Measurements from ENCODE around the gene NKAIN2.

DNA sequence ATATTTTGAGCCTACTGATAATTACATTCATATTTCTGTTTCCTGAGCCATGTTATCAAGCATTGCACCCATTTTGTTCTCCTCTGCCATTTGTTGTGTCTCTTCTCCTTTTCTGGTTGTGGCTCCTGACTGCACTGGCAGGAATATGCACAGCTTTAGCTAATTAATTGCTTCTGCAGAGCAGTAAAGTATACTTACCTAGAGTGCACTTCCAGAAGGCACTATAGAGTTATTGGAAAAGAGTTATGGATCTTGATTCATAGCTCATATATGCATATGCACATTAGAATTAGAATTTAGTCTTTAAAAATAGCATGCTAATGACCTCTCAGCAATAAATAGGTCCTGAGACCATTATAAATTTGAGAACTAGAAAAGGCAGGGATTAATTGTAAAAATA is 262.6 kb downstream of the NKAIN2 start:
- TF ChIP-seq, protein P1, sequence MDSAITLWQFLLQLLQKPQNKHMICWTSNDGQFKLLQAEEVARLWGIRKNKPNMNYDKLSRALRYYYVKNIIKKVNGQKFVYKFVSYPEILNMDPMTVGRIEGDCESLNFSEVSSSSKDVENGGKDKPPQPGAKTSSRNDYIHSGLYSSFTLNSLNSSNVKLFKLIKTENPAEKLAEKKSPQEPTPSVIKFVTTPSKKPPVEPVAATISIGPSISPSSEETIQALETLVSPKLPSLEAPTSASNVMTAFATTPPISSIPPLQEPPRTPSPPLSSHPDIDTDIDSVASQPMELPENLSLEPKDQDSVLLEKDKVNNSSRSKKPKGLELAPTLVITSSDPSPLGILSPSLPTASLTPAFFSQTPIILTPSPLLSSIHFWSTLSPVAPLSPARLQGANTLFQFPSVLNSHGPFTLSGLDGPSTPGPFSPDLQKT (IDR thresholded peaks at IDR 0.05; ENCODE audit: borderline replicate concordance, low read depth, low read length) = no peak
- TF ChIP-seq, protein P2, sequence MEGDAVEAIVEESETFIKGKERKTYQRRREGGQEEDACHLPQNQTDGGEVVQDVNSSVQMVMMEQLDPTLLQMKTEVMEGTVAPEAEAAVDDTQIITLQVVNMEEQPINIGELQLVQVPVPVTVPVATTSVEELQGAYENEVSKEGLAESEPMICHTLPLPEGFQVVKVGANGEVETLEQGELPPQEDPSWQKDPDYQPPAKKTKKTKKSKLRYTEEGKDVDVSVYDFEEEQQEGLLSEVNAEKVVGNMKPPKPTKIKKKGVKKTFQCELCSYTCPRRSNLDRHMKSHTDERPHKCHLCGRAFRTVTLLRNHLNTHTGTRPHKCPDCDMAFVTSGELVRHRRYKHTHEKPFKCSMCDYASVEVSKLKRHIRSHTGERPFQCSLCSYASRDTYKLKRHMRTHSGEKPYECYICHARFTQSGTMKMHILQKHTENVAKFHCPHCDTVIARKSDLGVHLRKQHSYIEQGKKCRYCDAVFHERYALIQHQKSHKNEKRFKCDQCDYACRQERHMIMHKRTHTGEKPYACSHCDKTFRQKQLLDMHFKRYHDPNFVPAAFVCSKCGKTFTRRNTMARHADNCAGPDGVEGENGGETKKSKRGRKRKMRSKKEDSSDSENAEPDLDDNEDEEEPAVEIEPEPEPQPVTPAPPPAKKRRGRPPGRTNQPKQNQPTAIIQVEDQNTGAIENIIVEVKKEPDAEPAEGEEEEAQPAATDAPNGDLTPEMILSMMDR (tag by site-specific recombination; IDR thresholded peaks at IDR 0.05) = no peak
- TF ChIP-seq ZNF37A (tag by site-specific recombination; IDR thresholded peaks at IDR 0.05) = no peak
- TF ChIP-seq, protein P3, sequence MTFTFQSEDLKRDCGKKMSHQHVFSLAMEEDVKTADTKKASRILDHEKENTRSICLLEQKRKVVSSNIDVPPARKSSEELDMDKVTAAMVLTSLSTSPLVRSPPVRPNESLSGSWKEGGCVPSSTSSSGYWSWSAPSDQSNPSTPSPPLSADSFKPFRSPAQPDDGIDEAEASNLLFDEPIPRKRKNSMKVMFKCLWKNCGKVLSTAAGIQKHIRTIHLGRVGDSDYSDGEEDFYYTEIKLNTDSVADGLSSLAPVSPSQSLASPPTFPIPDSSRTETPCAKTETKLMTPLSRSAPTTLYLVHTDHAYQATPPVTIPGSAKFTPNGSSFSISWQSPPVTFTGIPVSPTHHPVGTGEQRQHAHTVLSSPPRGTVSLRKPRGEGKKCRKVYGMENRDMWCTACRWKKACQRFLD (tag by site-specific recombination; IDR thresholded peaks at IDR 0.05) = no peak
- no peak for TF ChIP-seq ZNF274 (IDR thresholded peaks at IDR 0.05; ENCODE audit: low read length)
- TF ChIP-seq ZNF274 (tag by site-specific recombination; IDR thresholded peaks at IDR 0.05; ENCODE audit: borderline replicate concordance) = no peak
- TF ChIP-seq KLF1 (tag by site-specific recombination; IDR thresholded peaks at IDR 0.05) = no peak
